ENCODE measurements around the gene ERCC5.

Gene ERCC5

GRCh38 chr13:102816708-102817107 is 29.1 kb upstream of the ERCC5 start:
- Histone ChIP-seq H3K9me3 (ENCODE audit: control insufficient read depth, low read length) (no peaks in the 10 kb centered on the region), H3K4me1 (ENCODE audit: control insufficient read depth, insufficient read depth, low read length) (no peaks in the 10 kb centered on the region), H3K4me3 (ENCODE audit: low read length) (no peak overlapping the region), H3K36me3 (ENCODE audit: control insufficient read depth, insufficient read depth, low read length) (no peaks in the 10 kb centered on the region), H3K9ac (ENCODE audit: low read length) (no peak overlapping the region), H3K27me3 (ENCODE audit: control insufficient read depth, insufficient read depth, low read length) (no peaks in the 10 kb centered on the region)

GRCh38 chr13:102817241-102817640 is 28.6 kb upstream of the ERCC5 start:
- no peaks in the 10 kb centered on the region for H3K4me1 ChIP-seq (ENCODE audit: control insufficient read depth, insufficient read depth, low read length)
- H3K9ac ChIP-seq (ENCODE audit: low read length) = no peak overlapping the region
- H3K4me3 ChIP-seq (ENCODE audit: low read length) = no peak overlapping the region
- no peaks in the 10 kb centered on the region for H3K27me3 ChIP-seq (ENCODE audit: control insufficient read depth, insufficient read depth, low read length)
- H3K9me3 ChIP-seq (ENCODE audit: control insufficient read depth, low read length) = no peaks in the 10 kb centered on the region
- no peaks in the 10 kb centered on the region for H3K36me3 ChIP-seq (ENCODE audit: control insufficient read depth, insufficient read depth, low read length)

- no peak overlapping the region for H3K9ac ChIP-seq (ENCODE audit: low read length)
- H3K4me3 ChIP-seq (ENCODE audit: low read length) = no peak overlapping the region
- H3K36me3 ChIP-seq (ENCODE audit: control insufficient read depth, insufficient read depth, low read length) = no peaks in the 10 kb centered on the region
Observed at GRCh38 chr13:102817907-102818306, 27.9 kb upstream of the ERCC5 start.

DNA sequence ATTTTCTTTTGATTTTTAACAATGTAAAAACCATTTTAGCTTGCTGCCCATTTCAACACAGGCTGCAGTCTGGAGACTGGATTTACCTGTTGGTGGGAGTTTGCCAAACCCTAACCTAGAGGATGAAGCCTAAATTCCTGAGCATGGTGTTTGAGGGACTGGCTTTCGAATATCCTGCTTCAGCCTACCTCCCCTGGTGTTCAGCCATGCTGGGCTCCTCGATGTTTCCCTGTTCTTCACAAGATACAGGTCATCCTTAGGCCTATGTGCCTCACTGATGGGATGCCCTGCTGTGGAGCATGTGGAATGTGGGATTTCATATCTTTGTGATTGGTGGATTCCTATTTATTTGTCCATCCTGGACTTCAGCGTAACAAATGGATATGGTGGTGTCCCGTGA is 20.4 kb upstream of the ERCC5 start:
- Histone ChIP-seq H3K27me3 (ENCODE audit: control insufficient read depth, insufficient read depth, low read length) (no peaks in the 10 kb centered on the region), H3K36me3 (ENCODE audit: control insufficient read depth, insufficient read depth, low read length) (peaks cover 3% of the 10 kb centered on the region)

More at GRCh38 chr13:102817907-102818306, 27.9 kb upstream of the ERCC5 start:
- H3K27me3 ChIP-seq (ENCODE audit: control insufficient read depth, insufficient read depth, low read length) = no peaks in the 10 kb centered on the region
- H3K4me1 ChIP-seq (ENCODE audit: control insufficient read depth, insufficient read depth, low read length) = no peaks in the 10 kb centered on the region
- no peaks in the 10 kb centered on the region for H3K9me3 ChIP-seq (ENCODE audit: control insufficient read depth, low read length)

DNA sequence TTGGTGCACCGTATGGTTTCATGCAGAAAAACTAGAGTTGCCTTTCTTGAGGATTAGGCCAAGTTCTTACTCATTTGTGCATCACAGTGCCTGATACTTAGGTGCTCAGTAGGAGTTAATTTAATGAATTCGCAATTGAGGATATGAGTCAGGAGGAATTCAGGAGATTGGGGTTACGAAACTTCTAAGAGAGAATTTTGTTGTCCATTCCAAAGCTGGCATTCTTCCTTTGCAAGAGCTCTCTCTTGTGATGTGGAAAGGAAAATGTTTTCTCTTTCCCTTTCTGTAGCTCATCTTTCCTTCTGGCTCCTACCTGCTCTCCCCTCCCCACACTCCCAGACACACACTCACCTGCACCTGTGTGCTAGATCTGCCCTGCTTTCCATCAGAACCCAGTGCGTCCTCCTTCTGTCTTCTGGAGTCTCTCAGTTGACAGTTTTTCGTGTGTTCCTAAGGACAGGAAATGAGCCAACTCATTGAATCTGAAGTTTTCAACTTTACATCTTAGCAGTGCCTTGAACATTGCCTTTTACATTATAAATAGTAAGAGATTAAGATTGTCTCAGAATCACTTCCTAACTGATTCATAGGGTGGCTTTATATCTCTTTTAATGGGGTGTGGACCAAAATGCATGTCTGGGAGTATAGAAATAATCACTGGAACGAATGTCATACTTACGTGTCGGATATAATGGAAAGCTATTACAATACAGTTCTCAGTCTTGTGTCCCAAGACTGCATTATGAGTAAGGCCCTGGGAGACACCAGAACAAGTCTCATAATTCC is 19.7 kb upstream of the ERCC5 start:
- Histone ChIP-seq H3K4me1 (ENCODE audit: control insufficient read depth, insufficient read depth, low read length) (no peaks in the 10 kb centered on the region), H3K4me3 (ENCODE audit: low read length) (no peak overlapping the region), H3K36me3 (ENCODE audit: control insufficient read depth, insufficient read depth, low read length) (peaks cover 3% of the 10 kb centered on the region), H3K9me3 (ENCODE audit: control insufficient read depth, low read length) (no peaks in the 10 kb centered on the region), H3K27me3 (ENCODE audit: control insufficient read depth, insufficient read depth, low read length) (no peaks in the 10 kb centered on the region), H3K9ac (ENCODE audit: low read length) (no peak overlapping the region)

More for the DNA sequence above, 20.4 kb upstream of the ERCC5 start:
- Histone ChIP-seq H3K9me3 (ENCODE audit: control insufficient read depth, low read length) (no peaks in the 10 kb centered on the region), H3K9ac (ENCODE audit: low read length) (no peak overlapping the region), H3K4me3 (ENCODE audit: low read length) (no peak overlapping the region), H3K4me1 (ENCODE audit: control insufficient read depth, insufficient read depth, low read length) (no peaks in the 10 kb centered on the region)

GRCh38 chr13:102830646-102831045 is 15.2 kb upstream of the ERCC5 start:
- H3K36me3 ChIP-seq (ENCODE audit: control insufficient read depth, insufficient read depth, low read length) = peaks cover 3% of the 10 kb centered on the region
- no peaks in the 10 kb centered on the region for H3K4me1 ChIP-seq (ENCODE audit: control insufficient read depth, insufficient read depth, low read length)
- H3K9ac ChIP-seq (ENCODE audit: low read length) = no peak overlapping the region
- no peaks in the 10 kb centered on the region for H3K9me3 ChIP-seq (ENCODE audit: control insufficient read depth, low read length)
- no peak overlapping the region for H3K4me3 ChIP-seq (ENCODE audit: low read length)
- H3K27me3 ChIP-seq (ENCODE audit: control insufficient read depth, insufficient read depth, low read length) = no peaks in the 10 kb centered on the region

DNA sequence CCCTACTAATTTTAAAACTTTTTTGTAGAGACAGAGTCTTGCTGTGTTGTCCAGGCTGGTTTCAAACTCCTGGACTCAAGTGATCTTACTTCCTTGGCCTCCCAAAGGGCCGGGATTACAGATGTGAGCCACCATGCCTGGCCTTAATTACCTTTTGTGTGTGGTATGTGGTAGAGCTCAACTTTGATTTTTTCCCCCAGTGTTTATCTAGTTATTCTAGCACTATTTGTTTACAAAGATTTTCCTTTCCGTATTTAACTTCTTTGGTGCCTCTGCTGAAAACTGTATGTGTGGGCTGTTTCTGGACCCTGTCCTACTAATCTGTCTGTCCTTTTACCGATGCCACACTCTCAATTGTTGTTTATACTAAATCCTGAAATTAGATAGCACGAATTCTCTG is 9.4 kb upstream of the ERCC5 start:
- no peaks in the 10 kb centered on the region for H3K36me3 ChIP-seq (ENCODE audit: control insufficient read depth, insufficient read depth, low read length)

GRCh38 chr13:102838273-102838672 is 7.6 kb upstream of the ERCC5 start:
- Histone ChIP-seq H3K9me3 (ENCODE audit: control insufficient read depth, low read length) (no peaks in the 10 kb centered on the region), H3K4me3 (ENCODE audit: low read length) (no peak overlapping the region), H3K4me1 (ENCODE audit: control insufficient read depth, insufficient read depth, low read length) (no peaks in the 10 kb centered on the region), H3K27me3 (ENCODE audit: control insufficient read depth, insufficient read depth, low read length) (no peaks in the 10 kb centered on the region), H3K9ac (ENCODE audit: low read length) (no peak overlapping the region), H3K36me3 (ENCODE audit: control insufficient read depth, insufficient read depth, low read length) (no peaks in the 10 kb centered on the region)

More for the DNA sequence above, 9.4 kb upstream of the ERCC5 start:
- Histone ChIP-seq H3K9ac (ENCODE audit: low read length) (no peak overlapping the region), H3K9me3 (ENCODE audit: control insufficient read depth, low read length) (no peaks in the 10 kb centered on the region), H3K27me3 (ENCODE audit: control insufficient read depth, insufficient read depth, low read length) (no peaks in the 10 kb centered on the region), H3K4me1 (ENCODE audit: control insufficient read depth, insufficient read depth, low read length) (no peaks in the 10 kb centered on the region), H3K4me3 (ENCODE audit: low read length) (no peak overlapping the region)

GRCh38 chr13:102838982-102839381 is 6.8 kb upstream of the ERCC5 start:
- no peak overlapping the region for H3K4me3 ChIP-seq (ENCODE audit: low read length)
- H3K27me3 ChIP-seq (ENCODE audit: control insufficient read depth, insufficient read depth, low read length) = no peaks in the 10 kb centered on the region
- no peaks in the 10 kb centered on the region for H3K4me1 ChIP-seq (ENCODE audit: control insufficient read depth, insufficient read depth, low read length)
- no peak overlapping the region for H3K9ac ChIP-seq (ENCODE audit: low read length)
- H3K9me3 ChIP-seq (ENCODE audit: control insufficient read depth, low read length) = no peaks in the 10 kb centered on the region
- H3K36me3 ChIP-seq (ENCODE audit: control insufficient read depth, insufficient read depth, low read length) = no peaks in the 10 kb centered on the region

DNA sequence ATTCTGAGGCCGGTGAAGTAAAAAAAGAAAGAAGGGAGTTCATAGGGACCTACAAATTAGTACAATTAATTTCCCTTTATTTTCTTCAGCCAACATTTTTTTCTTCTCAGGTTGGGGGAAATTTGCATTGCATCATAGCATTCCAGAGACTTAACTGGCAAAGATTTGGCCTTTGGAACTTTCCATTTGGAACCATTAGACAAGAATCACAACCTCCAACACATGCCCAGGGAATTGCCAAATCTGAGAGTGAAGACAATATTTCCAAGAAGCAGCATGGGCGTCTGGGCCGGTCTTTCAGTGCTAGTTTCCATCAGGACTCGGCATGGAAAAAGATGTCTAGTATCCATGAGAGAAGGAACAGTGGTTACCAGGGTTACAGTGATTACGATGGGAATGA is 6.4 kb upstream of the ERCC5 start:
- no peaks in the 10 kb centered on the region for H3K36me3 ChIP-seq (ENCODE audit: control insufficient read depth, insufficient read depth, low read length)
- no peaks in the 10 kb centered on the region for H3K4me1 ChIP-seq (ENCODE audit: control insufficient read depth, insufficient read depth, low read length)
- H3K27me3 ChIP-seq (ENCODE audit: control insufficient read depth, insufficient read depth, low read length) = no peaks in the 10 kb centered on the region
- H3K9me3 ChIP-seq (ENCODE audit: control insufficient read depth, low read length) = no peaks in the 10 kb centered on the region
- H3K4me3 ChIP-seq (ENCODE audit: low read length) = no peak overlapping the region
- H3K9ac ChIP-seq (ENCODE audit: low read length) = no peak overlapping the region

- Histone ChIP-seq H3K36me3 (ENCODE audit: control insufficient read depth, insufficient read depth, low read length) (no peaks in the 10 kb centered on the region), H3K27me3 (ENCODE audit: control insufficient read depth, insufficient read depth, low read length) (no peaks in the 10 kb centered on the region), H3K4me1 (ENCODE audit: control insufficient read depth, insufficient read depth, low read length) (peaks cover 4% of the 10 kb centered on the region), H3K9me3 (ENCODE audit: control insufficient read depth, low read length) (no peaks in the 10 kb centered on the region), H3K9ac (ENCODE audit: low read length) (peak overlapping the region; percentile 99), H3K4me3 (ENCODE audit: low read length) (peak overlapping the region; percentile 94)
Observed at GRCh38 chr13:102845289-102845629, 573 bp upstream of the ERCC5 start.

DNA sequence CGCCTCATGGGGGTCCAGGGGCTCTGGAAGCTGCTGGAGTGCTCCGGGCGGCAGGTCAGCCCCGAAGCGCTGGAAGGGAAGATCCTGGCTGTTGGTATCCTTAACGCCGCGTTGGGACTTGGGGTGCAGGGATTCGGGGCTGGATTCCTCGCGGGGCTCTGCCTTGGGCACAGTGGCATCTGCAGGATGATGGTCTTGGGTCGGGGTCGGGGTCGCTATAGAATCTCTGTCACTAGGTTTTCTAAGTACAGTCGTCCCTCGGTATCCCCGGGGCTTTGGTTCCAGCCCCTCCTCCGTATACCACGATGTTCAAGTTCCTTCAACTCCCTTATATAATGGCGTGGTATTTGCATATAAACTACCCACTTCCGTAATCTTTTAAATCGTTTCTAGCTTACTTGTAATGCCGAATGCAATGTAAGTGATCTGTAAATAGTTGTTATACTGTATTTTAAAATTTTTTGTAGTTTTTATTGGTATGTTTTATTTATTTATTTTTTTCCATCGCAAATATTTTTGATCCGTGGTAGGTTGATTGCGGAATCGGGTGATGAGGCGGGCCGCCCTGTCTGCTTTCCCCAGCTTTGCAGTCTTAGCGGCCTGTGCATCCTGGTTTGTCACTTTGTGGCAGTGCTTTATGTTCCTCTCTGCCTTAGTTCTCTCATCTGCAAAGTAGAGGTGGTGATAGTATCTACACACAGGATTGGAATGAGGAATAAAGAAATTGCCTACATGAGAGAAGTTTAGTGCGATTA is 606 bp downstream of the ERCC5 start:
- peak overlapping the region; percentile 99 for H3K9ac ChIP-seq (ENCODE audit: low read length)
- no peaks in the 10 kb centered on the region for H3K9me3 ChIP-seq (ENCODE audit: control insufficient read depth, low read length)
- peak overlapping the region; percentile 94 for H3K4me3 ChIP-seq (ENCODE audit: low read length)
- no peaks in the 10 kb centered on the region for H3K36me3 ChIP-seq (ENCODE audit: control insufficient read depth, insufficient read depth, low read length)
- H3K27me3 ChIP-seq (ENCODE audit: control insufficient read depth, insufficient read depth, low read length) = no peaks in the 10 kb centered on the region
- peaks cover 4% of the 10 kb centered on the region for H3K4me1 ChIP-seq (ENCODE audit: control insufficient read depth, insufficient read depth, low read length)
